HEK293 (cell line): ENCODE results near the gene PLEKHA5.

Experiments
- CTCF ChIA-PET: fragments of 350-600 bp; formaldehyde crosslinking; extraction: SDS; loops from one replicate; lab custom pipeline; 2021; ENCODE audit warnings: antibody characterized with exemption; lab: Yijun Ruan, JAX
- POLR2A ChIA-PET: fragments of 300-600 bp; formaldehyde crosslinking; extraction: SDS; loops from one replicate; lab custom pipeline; 2020; ENCODE audit warnings: antibody characterized with exemption, inconsistent platforms; lab: Yijun Ruan, JAX
- H3K27ac ChIP-seq: fragments of 200-500 bp; sonication (Bioruptor generic); 2 replicates; pipeline ENCODE4 v1.5.1; 2014; ENCODE audit warnings: low read depth, low read length, control low read depth, inconsistent platforms; ENCODE audit errors: extremely low read depth
- H3K36me3 ChIP-seq, 2 experiments: fragments of 200-500 bp in 1 of 2; sonication (Bioruptor generic) in 1 of 2; 1 replicate in 1 of 2; 2 replicates in 1 of 2; pipeline ENCODE4 v1.5.1; 2014 to 2017; ENCODE audit warnings: inconsistent platforms in 2 of 2, low read length in 2 of 2; ENCODE audit not compliant: control insufficient read depth in 2 of 2, insufficient read depth in 1 of 2
- H3K4me1 ChIP-seq: fragments of 200-500 bp; sonication (Bioruptor generic); 2 replicates; pipeline ENCODE4 v1.5.1; 2014; ENCODE audit warnings: mild to moderate bottlenecking, low read length, inconsistent platforms; ENCODE audit not compliant: control insufficient read depth, insufficient read depth
- H3K4me3 ChIP-seq: 2 replicates; pipeline ENCODE4 v1.5.1; 2011; ENCODE audit warnings: low read depth, mild to moderate bottlenecking, control low read depth, low read length, moderate library complexity
- H3K9me3 ChIP-seq: fragments of 200-500 bp; sonication (Bioruptor generic); 2 replicates; pipeline ENCODE4 v1.5.1; 2014; ENCODE audit warnings: low read depth, low read length, inconsistent platforms; ENCODE audit not compliant: control insufficient read depth, insufficient read depth
- HIC1 ChIP-seq: fragments of 450-650 bp; formaldehyde crosslinking; IDR thresholded peaks from 2 replicates; pipeline ENCODE4 v1.5.1; 2016; ENCODE audit warnings: missing biosample characterization, missing genetic modification characterization
- PATZ1 ChIP-seq: fragments of 450-650 bp; formaldehyde crosslinking; IDR thresholded peaks from 2 replicates; pipeline ENCODE4 v1.5.1; 2016; ENCODE audit warnings: missing biosample characterization, missing genetic modification characterization
- RBAK ChIP-seq: fragments of 450-650 bp; formaldehyde crosslinking; IDR thresholded peaks from 2 replicates; pipeline ENCODE4 v1.5.1; 2016; ENCODE audit warnings: missing biosample characterization, missing genetic modification characterization
- SALL2 ChIP-seq: fragments of 450-650 bp; formaldehyde crosslinking; IDR thresholded peaks from 2 replicates; pipeline ENCODE4 v1.5.0; 2017; ENCODE audit warnings: missing biosample characterization, mild to moderate bottlenecking, missing genetic modification characterization, borderline replicate concordance
- YY2 ChIP-seq: fragments of 450-650 bp; formaldehyde crosslinking; IDR thresholded peaks from 2 replicates; pipeline ENCODE4 v1.5.1; 2016; ENCODE audit warnings: missing biosample characterization, missing genetic modification characterization
- ZBTB17 ChIP-seq: fragments of 450-650 bp; formaldehyde crosslinking; IDR thresholded peaks from 2 replicates; pipeline ENCODE4 v1.5.1; 2016; ENCODE audit warnings: missing biosample characterization, missing genetic modification characterization
- ZFP41 ChIP-seq: fragments of 450-650 bp; formaldehyde crosslinking; IDR thresholded peaks from 2 replicates; pipeline ENCODE4 v1.5.1; 2016; ENCODE audit warnings: missing biosample characterization, missing genetic modification characterization, borderline replicate concordance
- ZNF133 ChIP-seq: fragments of 450-650 bp; formaldehyde crosslinking; IDR thresholded peaks from 2 replicates; pipeline ENCODE4 v1.5.1; 2016; ENCODE audit warnings: missing biosample characterization, missing genetic modification characterization
- ZNF2 ChIP-seq: fragments of 450-650 bp; formaldehyde crosslinking; IDR thresholded peaks from 2 replicates; pipeline ENCODE4 v1.5.1; 2016; ENCODE audit warnings: missing biosample characterization, missing genetic modification characterization
- ZNF561 ChIP-seq: fragments of 450-650 bp; IDR thresholded peaks from 2 replicates; pipeline ENCODE4 v1.5.1; 2018; ENCODE audit warnings: missing biosample characterization, missing genetic modification characterization, borderline replicate concordance
- ZNF654 ChIP-seq: fragments of 450-650 bp; formaldehyde crosslinking; IDR thresholded peaks from 2 replicates; pipeline ENCODE4 v1.5.1; 2016; ENCODE audit warnings: low read depth, missing biosample characterization, missing genetic modification characterization
- ZNF660 ChIP-seq: fragments of 450-650 bp; IDR thresholded peaks from 2 replicates; pipeline ENCODE4 v1.5.1; 2018; ENCODE audit warnings: missing biosample characterization, mild to moderate bottlenecking, missing genetic modification characterization
- ZNF776 ChIP-seq: fragments of 450-650 bp; formaldehyde crosslinking; IDR thresholded peaks from 2 replicates; pipeline ENCODE4 v1.5.0; 2017; ENCODE audit warnings: missing biosample characterization, missing genetic modification characterization, borderline replicate concordance
- TF ChIP-seq, protein P1 (sequence below): fragments of 450-650 bp; formaldehyde crosslinking; IDR thresholded peaks from 2 replicates; pipeline ENCODE4 v1.5.1; 2016; ENCODE audit warnings: missing biosample characterization, missing genetic modification characterization
- TF ChIP-seq, protein P2 (sequence below): fragments of 450-650 bp; formaldehyde crosslinking; IDR thresholded peaks from 2 replicates; pipeline ENCODE4 v1.5.1; 2017; ENCODE audit warnings: missing biosample characterization, missing genetic modification characterization
- TF ChIP-seq, protein P3 (sequence below): fragments of 450-650 bp; formaldehyde crosslinking; IDR thresholded peaks from 2 replicates; pipeline ENCODE4 v1.5.1; 2016; ENCODE audit warnings: missing biosample characterization, missing genetic modification characterization

The PLEKHA5 gene

GRCh38 chr12:19288161-19288560, 158.6 kb downstream of the PLEKHA5 start:
- Histone ChIP-seq H3K9me3 (no peaks in the 10 kb centered on the region), H3K4me3 (no peak overlapping the region), H3K27ac (no peak overlapping the region), H3K4me1 (no peaks in the 10 kb centered on the region), H3K36me3 (peaks cover 5 to 18% of the 10 kb centered on the region in 2 experiments; a peak in 2 of 3 replicates)
- TF ChIP-seq ZBTB17 (tag by site-specific recombination) (no peak), ZNF2 (tag by site-specific recombination) (no peak), PATZ1 (tag by site-specific recombination) (no peak), HIC1 (tag by site-specific recombination) (no peak), ZFP41 (tag by site-specific recombination) (no peak), SALL2 (tag by site-specific recombination) (no peak), ZNF776 (tag by site-specific recombination) (no peak), RBAK (tag by site-specific recombination) (no peak), YY2 (tag by site-specific recombination) (no peak), ZNF561 (tag by site-specific recombination) (no peak)
- TF ChIP-seq, protein P1, sequence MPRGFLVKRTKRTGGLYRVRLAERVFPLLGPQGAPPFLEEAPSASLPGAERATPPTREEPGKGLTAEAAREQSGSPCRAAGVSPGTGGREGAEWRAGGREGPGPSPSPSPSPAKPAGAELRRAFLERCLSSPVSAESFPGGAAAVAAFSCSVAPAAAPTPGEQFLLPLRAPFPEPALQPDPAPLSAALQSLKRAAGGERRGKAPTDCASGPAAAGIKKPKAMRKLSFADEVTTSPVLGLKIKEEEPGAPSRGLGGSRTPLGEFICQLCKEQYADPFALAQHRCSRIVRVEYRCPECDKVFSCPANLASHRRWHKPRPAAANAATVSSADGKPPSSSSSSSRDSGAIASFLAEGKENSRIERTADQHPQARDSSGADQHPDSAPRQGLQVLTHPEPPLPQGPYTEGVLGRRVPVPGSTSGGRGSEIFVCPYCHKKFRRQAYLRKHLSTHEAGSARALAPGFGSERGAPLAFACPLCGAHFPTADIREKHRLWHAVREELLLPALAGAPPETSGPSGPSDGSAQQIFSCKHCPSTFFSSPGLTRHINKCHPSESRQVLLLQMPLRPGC (tag by site-specific recombination), result no peak
- TF ChIP-seq, protein P2, sequence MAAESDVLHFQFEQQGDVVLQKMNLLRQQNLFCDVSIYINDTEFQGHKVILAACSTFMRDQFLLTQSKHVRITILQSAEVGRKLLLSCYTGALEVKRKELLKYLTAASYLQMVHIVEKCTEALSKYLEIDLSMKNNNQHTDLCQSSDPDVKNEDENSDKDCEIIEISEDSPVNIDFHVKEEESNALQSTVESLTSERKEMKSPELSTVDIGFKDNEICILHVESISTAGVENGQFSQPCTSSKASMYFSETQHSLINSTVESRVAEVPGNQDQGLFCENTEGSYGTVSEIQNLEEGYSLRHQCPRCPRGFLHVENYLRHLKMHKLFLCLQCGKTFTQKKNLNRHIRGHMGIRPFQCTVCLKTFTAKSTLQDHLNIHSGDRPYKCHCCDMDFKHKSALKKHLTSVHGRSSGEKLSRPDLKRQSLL (tag by site-specific recombination), result no peak
- TF ChIP-seq, protein P3, sequence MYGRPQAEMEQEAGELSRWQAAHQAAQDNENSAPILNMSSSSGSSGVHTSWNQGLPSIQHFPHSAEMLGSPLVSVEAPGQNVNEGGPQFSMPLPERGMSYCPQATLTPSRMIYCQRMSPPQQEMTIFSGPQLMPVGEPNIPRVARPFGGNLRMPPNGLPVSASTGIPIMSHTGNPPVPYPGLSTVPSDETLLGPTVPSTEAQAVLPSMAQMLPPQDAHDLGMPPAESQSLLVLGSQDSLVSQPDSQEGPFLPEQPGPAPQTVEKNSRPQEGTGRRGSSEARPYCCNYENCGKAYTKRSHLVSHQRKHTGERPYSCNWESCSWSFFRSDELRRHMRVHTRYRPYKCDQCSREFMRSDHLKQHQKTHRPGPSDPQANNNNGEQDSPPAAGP, result no peak
- ChIA-PET CTCF (interaction anchor here (0.6 to 2.9 kb wide), 12 partner anchors 8 to 897 kb away, joined by 3 to 22 read pairs (median 4); no protein-coding TSS in a partner anchor), POLR2A (no interaction called here)

DNA sequence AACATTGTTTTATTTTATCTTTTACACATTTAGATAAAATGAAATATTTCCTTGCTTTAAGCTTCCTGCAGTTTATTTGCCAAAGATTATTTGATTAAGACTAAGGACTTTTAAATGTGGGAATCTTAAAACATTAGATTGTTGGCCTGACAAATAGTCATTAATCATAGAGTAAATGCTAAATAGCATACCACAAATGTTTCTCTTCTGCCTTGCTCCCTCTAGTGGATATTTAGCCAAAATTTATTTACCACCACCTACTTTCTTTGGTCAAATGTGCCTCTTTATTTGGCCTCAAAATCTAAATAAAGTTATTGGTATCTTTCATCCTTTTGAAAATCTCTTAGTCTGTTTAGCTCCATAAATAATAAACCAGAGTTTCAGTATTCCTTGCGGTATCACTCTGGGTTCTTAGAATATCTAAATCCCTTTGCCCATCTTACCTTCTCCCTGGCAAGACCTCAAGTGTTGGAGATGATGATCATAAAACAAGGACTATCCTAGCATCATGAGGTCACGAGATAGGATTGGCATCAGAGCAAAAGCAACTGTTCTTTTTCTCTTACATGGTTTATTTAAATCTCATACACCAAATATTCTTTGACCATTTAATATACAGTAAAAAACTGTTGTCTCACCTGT, 159.2 kb downstream of the PLEKHA5 start:
- no peaks in the 10 kb centered on the region for H3K9me3 ChIP-seq
- ChIA-PET POLR2A (no interaction called here), CTCF (interaction anchor here (0.6 to 2.9 kb wide), 14 partner anchors 8 to 858 kb away, joined by 3 to 22 read pairs (median 3); no protein-coding TSS in a partner anchor)
- no peak overlapping the region for H3K27ac ChIP-seq
- peaks cover 5 to 13% of the 10 kb centered on the region in 2 experiments; a peak in 2 of 3 replicates for H3K36me3 ChIP-seq
- no peak for TF ChIP-seq ZNF133 (tag by site-specific recombination)
- peak; percentile 69 for TF ChIP-seq ZNF654
- TF ChIP-seq ZNF660 (tag by site-specific recombination), result peak; percentile 96
- no peaks in the 10 kb centered on the region for H3K4me1 ChIP-seq
- no peak overlapping the region for H3K4me3 ChIP-seq
